HFFc6 (cell line): ENCODE data around the gene KCNIP1. TPM values are rescaled to one million over a fixed set of nuclear protein-coding genes. Genes with fewer than 3 reads are reported as not detected.

Experiments used
- DNase-seq: peaks from one replicate; pipeline ENCODE4 v3.0.0-alpha.2; 2018
- H3K27ac Mint-ChIP-seq: 2 replicates; pipeline ENCODE4 v1.8.0; 2020; ENCODE audit warnings: mild to moderate bottlenecking, mixed read lengths
- H3K27me3 Mint-ChIP-seq: 2 replicates; pipeline ENCODE4 v1.8.0; 2021; ENCODE audit warnings: mild to moderate bottlenecking, moderate library complexity, mixed read lengths; ENCODE audit not compliant: insufficient read depth
- H3K36me3 Mint-ChIP-seq: 2 replicates; pipeline ENCODE4 v1.8.0; 2021; ENCODE audit warnings: low read depth, mixed read lengths
- H3K4me1 Mint-ChIP-seq: 2 replicates; pipeline ENCODE4 v1.8.0; 2020; ENCODE audit warnings: low read depth, mixed read lengths
- H3K4me3 Mint-ChIP-seq: 2 replicates; pipeline ENCODE4 v1.8.0; 2020; ENCODE audit warnings: mild to moderate bottlenecking, moderate library complexity, mixed read lengths
- H3K9me3 Mint-ChIP-seq: 2 replicates; pipeline ENCODE4 v1.8.0; 2020; ENCODE audit warnings: mild to moderate bottlenecking, mixed read lengths
- CTCF ChIP-seq: fragments of 200-600 bp; sonication (generic); IDR thresholded peaks from 2 replicates; pipeline ENCODE4 v1.5.0; 2021; ENCODE audit warnings: antibody characterized with exemption, mild to moderate bottlenecking
- total RNA-seq, 6 experiments: library from RNA; stranded (reverse); fragmentation: NEBNext Ultra II Directional; extraction: Animal tissue kit (Norgen Biotek cat#: 25700); gene quantifications; 2 replicates in 1 of 6; 3 replicates in 5 of 6; pipeline ENCODE4 v1.2.3, GENCODE V29; 2021

KCNIP1 gene
- total RNA-seq, 6 experiments from 2014 or later: not detected

DNA sequence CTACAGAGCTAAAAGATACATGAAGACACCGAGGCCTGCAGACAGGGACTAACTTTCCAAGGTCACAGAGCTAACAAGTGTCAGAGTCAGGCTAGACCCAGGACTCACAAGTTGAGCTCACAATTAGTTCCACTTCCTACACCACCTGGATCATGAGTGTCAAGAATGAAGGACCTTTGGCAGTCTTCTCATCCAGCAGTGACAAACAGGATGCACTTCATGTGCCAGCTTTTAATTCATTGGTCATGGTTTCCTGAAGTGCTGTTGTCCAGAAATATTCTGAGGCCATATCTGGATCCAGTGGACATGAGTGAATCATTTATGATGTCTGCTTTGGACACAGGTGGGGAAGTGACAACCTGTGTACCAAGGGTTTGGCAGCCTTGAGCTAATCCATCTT, 77.4 kb downstream of the KCNIP1 start:
- peaks cover 4% of the 10 kb centered on the region for H3K9me3 Mint-ChIP-seq
- no peak overlapping the region for H3K4me3 Mint-ChIP-seq
- TF ChIP-seq CTCF: no peak
- H3K4me1 Mint-ChIP-seq: no peaks in the 10 kb centered on the region
- H3K27me3 Mint-ChIP-seq: peaks cover 10% of the 10 kb centered on the region
- H3K36me3 Mint-ChIP-seq: no peaks in the 10 kb centered on the region
- no peak for DNase-seq
- no peak overlapping the region for H3K27ac Mint-ChIP-seq

GRCh38 chr5:170582644-170583330, 79.0 kb downstream of the KCNIP1 start:
- H3K4me1 Mint-ChIP-seq: no peaks in the 10 kb centered on the region
- no peak overlapping the region for H3K27ac Mint-ChIP-seq
- no peak for DNase-seq
- H3K4me3 Mint-ChIP-seq: no peak overlapping the region
- H3K36me3 Mint-ChIP-seq: no peaks in the 10 kb centered on the region
- H3K9me3 Mint-ChIP-seq: peaks cover 4% of the 10 kb centered on the region
- no peak for TF ChIP-seq CTCF
- peaks cover 12% of the 10 kb centered on the region for H3K27me3 Mint-ChIP-seq

DNA sequence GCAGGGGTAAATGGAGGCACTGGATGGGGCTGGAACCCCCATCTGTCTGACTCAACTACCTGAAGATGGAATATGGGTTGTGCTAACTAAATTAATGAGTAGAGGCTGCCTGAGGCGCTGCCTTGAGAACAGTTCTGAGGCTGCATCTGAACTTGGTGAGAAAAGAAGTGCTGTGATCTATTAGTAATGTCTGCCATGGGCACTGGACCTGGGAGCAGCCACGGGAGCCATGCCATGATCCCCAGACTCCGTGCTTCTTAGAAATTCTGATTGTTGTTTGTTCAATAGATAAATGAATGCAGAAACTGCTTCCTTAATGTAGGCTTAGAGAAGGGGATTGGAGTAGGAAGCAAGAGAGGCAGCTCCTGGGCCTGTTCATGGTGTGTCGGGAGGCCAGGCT, 80.2 kb downstream of the KCNIP1 start:
- peaks cover 11% of the 10 kb centered on the region for H3K27me3 Mint-ChIP-seq
- DNase-seq: no peak
- H3K4me1 Mint-ChIP-seq: no peaks in the 10 kb centered on the region
- no peak for TF ChIP-seq CTCF
- H3K9me3 Mint-ChIP-seq: peaks cover 4% of the 10 kb centered on the region
- H3K27ac Mint-ChIP-seq: no peak overlapping the region
- no peaks in the 10 kb centered on the region for H3K36me3 Mint-ChIP-seq
- no peak overlapping the region for H3K4me3 Mint-ChIP-seq

- DNase-seq: no peak
- Mint-ChIP-seq H3K27ac (no peak overlapping the region), H3K27me3 (peaks cover 11% of the 10 kb centered on the region), H3K9me3 (peaks cover 8% of the 10 kb centered on the region), H3K4me1 (no peaks in the 10 kb centered on the region), H3K4me3 (no peak overlapping the region), H3K36me3 (no peaks in the 10 kb centered on the region)
- no peak for TF ChIP-seq CTCF
These were observed 80.7 kb downstream of the KCNIP1 start for GRCh38 chr5:170584450-170585058.

DNA sequence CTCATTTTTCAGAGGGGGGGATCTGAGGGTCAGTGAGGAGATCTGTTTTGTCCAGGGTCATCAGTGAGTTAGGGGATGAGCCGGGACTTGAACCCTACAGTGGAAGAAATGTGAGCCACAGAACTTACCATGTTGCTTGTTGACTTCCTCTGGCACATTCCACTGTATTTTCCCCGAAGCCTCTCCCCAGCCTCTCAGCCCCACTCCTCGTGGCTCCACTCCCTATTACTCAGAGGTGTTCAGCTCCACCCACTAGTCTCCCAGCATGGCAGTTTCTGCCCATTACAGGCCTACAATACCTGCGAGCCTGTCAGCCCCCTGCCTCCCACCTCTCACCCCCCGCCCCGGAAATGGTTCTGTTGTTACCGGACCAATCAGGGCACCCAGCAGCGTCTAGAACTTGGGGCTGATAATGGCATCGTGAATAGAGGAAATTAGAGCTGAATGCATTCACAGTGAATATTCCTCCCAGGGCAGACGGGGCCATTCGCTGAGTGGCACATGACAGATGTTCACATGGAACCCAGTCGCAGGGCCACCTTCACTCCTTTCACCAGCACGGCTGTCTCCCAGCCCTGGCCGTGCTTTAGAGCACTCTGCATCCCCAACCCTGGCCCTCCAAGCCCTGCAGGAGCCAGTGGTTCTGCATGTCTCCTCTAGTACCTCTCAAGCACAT, 81.6 kb downstream of the KCNIP1 start:
- no peak overlapping the region for H3K4me3 Mint-ChIP-seq
- H3K27me3 Mint-ChIP-seq: peaks cover 14% of the 10 kb centered on the region
- no peaks in the 10 kb centered on the region for H3K4me1 Mint-ChIP-seq
- DNase-seq: no peak
- H3K27ac Mint-ChIP-seq: no peak overlapping the region
- TF ChIP-seq CTCF: no peak
- peaks cover 8% of the 10 kb centered on the region for H3K9me3 Mint-ChIP-seq
- no peaks in the 10 kb centered on the region for H3K36me3 Mint-ChIP-seq
